ENCODE results near the gene CATSPERZ. TPM values are rescaled to one million over a fixed set of nuclear protein-coding genes. Genes with fewer than 3 reads are reported as not detected.

CATSPERZ gene
- total and polyA plus RNA-seq, 2 of the 13 experiments (the other 11 are each of a cell fraction or from before 2014, with no cell fraction given), result 0.22 to 0.48 TPM

DNA sequence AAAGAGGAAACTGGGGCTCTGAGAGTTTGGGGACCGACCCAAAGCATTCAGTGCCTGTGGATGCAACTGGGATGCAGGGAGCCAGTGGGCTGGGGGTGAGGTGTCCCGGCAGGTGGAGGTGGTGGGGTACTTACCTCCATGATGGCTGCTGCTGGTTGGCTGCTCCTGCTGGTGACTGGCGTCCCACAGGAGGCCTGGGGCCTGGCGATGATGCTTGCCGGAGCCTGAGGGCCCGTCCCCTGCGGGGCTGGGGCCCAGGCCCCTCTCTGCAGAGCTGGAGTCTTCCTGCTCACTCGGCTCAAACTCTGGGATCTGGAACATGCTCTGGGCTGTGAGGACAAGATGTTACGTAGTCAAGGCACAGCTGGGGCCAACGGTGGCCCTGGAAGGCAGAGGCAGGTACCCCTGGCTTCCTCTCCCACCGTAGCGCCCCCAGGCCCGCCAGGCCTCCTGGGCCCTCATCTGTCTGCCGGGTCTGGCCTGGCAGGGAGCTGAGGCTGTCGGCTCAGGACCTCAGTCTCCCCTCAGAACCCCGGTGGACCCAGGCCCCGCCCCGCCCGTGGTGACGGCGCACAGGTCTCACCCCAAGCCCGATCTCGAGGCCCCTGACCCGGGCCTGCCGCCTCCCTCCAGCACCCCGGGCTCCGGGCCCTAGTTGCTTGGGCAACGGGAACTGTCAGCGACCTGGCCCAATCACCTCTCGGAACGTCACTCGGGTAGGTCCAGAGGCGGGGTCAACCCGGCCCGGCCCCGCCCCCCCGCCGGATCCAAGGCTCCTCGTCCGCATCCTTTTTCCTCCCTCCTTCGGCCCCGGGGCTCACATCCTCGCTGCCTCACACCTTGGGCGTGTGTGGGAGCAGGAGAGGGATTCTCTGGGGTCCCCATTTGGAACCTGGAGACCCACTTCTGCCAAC lies 15.9 kb upstream of the CATSPERZ start, which contains the start of gene BAD (continued):
- TF ChIP-seq, protein P1, sequence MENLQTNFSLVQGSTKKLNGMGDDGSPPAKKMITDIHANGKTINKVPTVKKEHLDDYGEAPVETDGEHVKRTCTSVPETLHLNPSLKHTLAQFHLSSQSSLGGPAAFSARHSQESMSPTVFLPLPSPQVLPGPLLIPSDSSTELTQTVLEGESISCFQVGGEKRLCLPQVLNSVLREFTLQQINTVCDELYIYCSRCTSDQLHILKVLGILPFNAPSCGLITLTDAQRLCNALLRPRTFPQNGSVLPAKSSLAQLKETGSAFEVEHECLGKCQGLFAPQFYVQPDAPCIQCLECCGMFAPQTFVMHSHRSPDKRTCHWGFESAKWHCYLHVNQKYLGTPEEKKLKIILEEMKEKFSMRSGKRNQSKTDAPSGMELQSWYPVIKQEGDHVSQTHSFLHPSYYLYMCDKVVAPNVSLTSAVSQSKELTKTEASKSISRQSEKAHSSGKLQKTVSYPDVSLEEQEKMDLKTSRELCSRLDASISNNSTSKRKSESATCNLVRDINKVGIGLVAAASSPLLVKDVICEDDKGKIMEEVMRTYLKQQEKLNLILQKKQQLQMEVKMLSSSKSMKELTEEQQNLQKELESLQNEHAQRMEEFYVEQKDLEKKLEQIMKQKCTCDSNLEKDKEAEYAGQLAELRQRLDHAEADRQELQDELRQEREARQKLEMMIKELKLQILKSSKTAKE (CRISPR knock-in tag; IDR thresholded peaks at IDR 0.05; ENCODE audit: borderline replicate concordance), result no peak
- TF ChIP-seq TSC22D2 (CRISPR knock-in tag; IDR thresholded peaks at IDR 0.05; ENCODE audit: borderline replicate concordance) (no peak), SMC3 (IDR thresholded peaks at IDR 0.05; ENCODE audit: low read length) (no peak), ZNF121 (CRISPR knock-in tag; IDR thresholded peaks at IDR 0.05) (no peak), ZNF367 (CRISPR knock-in tag; IDR thresholded peaks at IDR 0.05; ENCODE audit: borderline replicate concordance) (no peak), HNRNPH1 (optimal IDR thresholded peaks at IDR 0.05; ENCODE audit: low read depth, low read length) (no peak), MTA3 (CRISPR knock-in tag; IDR thresholded peaks at IDR 0.05) (no peak), BRCA1 (CRISPR knock-in tag; IDR thresholded peaks at IDR 0.05) (no peak), SETDB1 (CRISPR knock-in tag; IDR thresholded peaks at IDR 0.05; ENCODE audit: borderline replicate concordance) (no peak), ZNF777 (CRISPR knock-in tag; IDR thresholded peaks at IDR 0.05) (no peak; the same call in 1 of the 2 replicates), NFE2L1 (CRISPR knock-in tag; IDR thresholded peaks at IDR 0.05; ENCODE audit: borderline replicate concordance) (no peak), ZKSCAN5 (CRISPR knock-in tag; IDR thresholded peaks at IDR 0.05) (no peak), TCF12 (IDR thresholded peaks at IDR 0.05) (no peak), TCF12 (CRISPR knock-in tag; IDR thresholded peaks at IDR 0.05) (no peak), ZNF30 (CRISPR knock-in tag; IDR thresholded peaks at IDR 0.05) (no peak), ZFYVE20 (CRISPR knock-in tag; IDR thresholded peaks at IDR 0.05; ENCODE audit: borderline replicate concordance, low read depth) (no peak), ZBTB21 (CRISPR knock-in tag; IDR thresholded peaks at IDR 0.05) (no peak), MAZ (IDR thresholded peaks at IDR 0.05; ENCODE audit: borderline replicate concordance, low read depth, low read length) (0 out of 2 replicates have a peak, but pooled peaks have one; percentile 52), MAZ (CRISPR knock-in tag; IDR thresholded peaks at IDR 0.05; ENCODE audit: low read depth) (no peak), RAD51 (IDR thresholded peaks at IDR 0.05; ENCODE audit: borderline replicate concordance) (no peak), SIX1 (CRISPR knock-in tag; IDR thresholded peaks at IDR 0.05; ENCODE audit: borderline replicate concordance) (no peak), ZNF598 (CRISPR knock-in tag; IDR thresholded peaks at IDR 0.05; ENCODE audit: borderline replicate concordance) (no peak), SP4 (CRISPR knock-in tag; IDR thresholded peaks at IDR 0.05) (peak; percentile 55; the same call in 1 of the 2 replicates)
- TF ChIP-seq, protein P2, sequence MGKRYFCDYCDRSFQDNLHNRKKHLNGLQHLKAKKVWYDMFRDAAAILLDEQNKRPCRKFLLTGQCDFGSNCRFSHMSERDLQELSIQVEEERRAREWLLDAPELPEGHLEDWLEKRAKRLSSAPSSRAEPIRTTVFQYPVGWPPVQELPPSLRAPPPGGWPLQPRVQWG (CRISPR knock-in tag; IDR thresholded peaks at IDR 0.05; ENCODE audit: borderline replicate concordance, low read depth), result no peak
- TF ChIP-seq, protein P3, sequence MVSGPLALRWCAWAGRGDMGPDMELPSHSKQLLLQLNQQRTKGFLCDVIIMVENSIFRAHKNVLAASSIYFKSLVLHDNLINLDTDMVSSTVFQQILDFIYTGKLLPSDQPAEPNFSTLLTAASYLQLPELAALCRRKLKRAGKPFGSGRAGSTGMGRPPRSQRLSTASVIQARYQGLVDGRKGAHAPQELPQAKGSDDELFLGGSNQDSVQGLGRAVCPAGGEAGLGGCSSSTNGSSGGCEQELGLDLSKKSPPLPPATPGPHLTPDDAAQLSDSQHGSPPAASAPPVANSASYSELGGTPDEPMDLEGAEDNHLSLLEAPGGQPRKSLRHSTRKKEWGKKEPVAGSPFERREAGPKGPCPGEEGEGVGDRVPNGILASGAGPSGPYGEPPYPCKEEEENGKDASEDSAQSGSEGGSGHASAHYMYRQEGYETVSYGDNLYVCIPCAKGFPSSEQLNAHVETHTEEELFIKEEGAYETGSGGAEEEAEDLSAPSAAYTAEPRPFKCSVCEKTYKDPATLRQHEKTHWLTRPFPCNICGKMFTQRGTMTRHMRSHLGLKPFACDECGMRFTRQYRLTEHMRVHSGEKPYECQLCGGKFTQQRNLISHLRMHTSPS (CRISPR knock-in tag; IDR thresholded peaks at IDR 0.05; ENCODE audit: low read depth), result 0 out of 2 replicates have a peak, but pooled peaks have one; percentile 17
- TF ChIP-seq, protein P4, sequence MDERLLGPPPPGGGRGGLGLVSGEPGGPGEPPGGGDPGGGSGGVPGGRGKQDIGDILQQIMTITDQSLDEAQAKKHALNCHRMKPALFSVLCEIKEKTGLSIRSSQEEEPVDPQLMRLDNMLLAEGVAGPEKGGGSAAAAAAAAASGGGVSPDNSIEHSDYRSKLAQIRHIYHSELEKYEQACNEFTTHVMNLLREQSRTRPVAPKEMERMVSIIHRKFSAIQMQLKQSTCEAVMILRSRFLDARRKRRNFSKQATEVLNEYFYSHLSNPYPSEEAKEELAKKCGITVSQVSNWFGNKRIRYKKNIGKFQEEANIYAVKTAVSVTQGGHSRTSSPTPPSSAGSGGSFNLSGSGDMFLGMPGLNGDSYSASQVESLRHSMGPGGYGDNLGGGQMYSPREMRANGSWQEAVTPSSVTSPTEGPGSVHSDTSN (CRISPR knock-in tag; IDR thresholded peaks at IDR 0.05), result peak; percentile 85

Data from HepG2 (cell line).